HG03521 (cell line): ENCODE measurements around the gene DENND2C.
A peak's percentile ranks its signal among the peaks of the same experiment; 100 is the strongest.
"Not testable (repeated sequence)": the region's sequence is repeated elsewhere in the genome, so short reads cannot be mapped to it uniquely, and the experiment has no call there.

ENCODE experiments used
- ATAC-seq: cut with Tn5 transposase; IDR thresholded peaks from one replicate; pipeline ENCODE4 v1.9.1; 2021; ENCODE audit warnings: mild to moderate bottlenecking, moderate library complexity; ENCODE audit not compliant: unreplicated experiment

The DENND2C gene

GRCh38 chr1:114609826-114610225, 60.0 kb downstream of the DENND2C start:
- ATAC-seq: no peak

GRCh38 chr1:114609026-114609425, 60.8 kb downstream of the DENND2C start:
- no peak for ATAC-seq

GRCh38 chr1:114607223-114607622, 62.6 kb downstream of the DENND2C start:
- ATAC-seq: no peak

GRCh38 chr1:114597949-114598348, 71.9 kb downstream of the DENND2C start:
- ATAC-seq: no peak

GRCh38 chr1:114595602-114596001, 74.2 kb downstream of the DENND2C start:
- no peak for ATAC-seq

GRCh38 chr1:114594046-114594445, 75.8 kb downstream of the DENND2C start:
- no peak for ATAC-seq

GRCh38 chr1:114589122-114589521, 80.7 kb downstream of the DENND2C start:
- no peak for ATAC-seq

GRCh38 chr1:114588196-114588689, 81.6 kb downstream of the DENND2C start:
- ATAC-seq: no peak

- ATAC-seq: no peak
Measured at GRCh38 chr1:114587203-114587991, 82.5 kb downstream of the DENND2C start.

GRCh38 chr1:114586513-114587047, 83.3 kb downstream of the DENND2C start:
- ATAC-seq: no peak

GRCh38 chr1:114585231-114585630, 84.6 kb downstream of the DENND2C start:
- ATAC-seq: no peak

GRCh38 chr1:114581335-114582287, 88.2 kb downstream of the DENND2C start, which contains the start of gene BCAS2:
BCAS2 (minus strand) TSS chr1:114581615; CDS start chr1:114581591, 24 bp downstream.
- peak; percentile 100 for ATAC-seq

GRCh38 chr1:114574365-114574764, 95.5 kb downstream of the DENND2C start:
- no peak for ATAC-seq

GRCh38 chr1:114564141-114564540, 105.7 kb downstream of the DENND2C start:
- no peak for ATAC-seq

- ATAC-seq: not testable (repeated sequence)
Measured at GRCh38 chr1:114562978-114563510, 106.8 kb downstream of the DENND2C start.

- ATAC-seq: no peak
Measured at GRCh38 chr1:114561333-114561732, 108.5 kb downstream of the DENND2C start.

GRCh38 chr1:114559356-114559755, 110.5 kb downstream of the DENND2C start:
- no peak for ATAC-seq

GRCh38 chr1:114558544-114558943, 111.3 kb downstream of the DENND2C start:
- ATAC-seq: no peak

- ATAC-seq: no peak
Measured at GRCh38 chr1:114554577-114554976, 115.3 kb downstream of the DENND2C start.

- no peak for ATAC-seq
Measured at GRCh38 chr1:114552106-114552639, 117.7 kb downstream of the DENND2C start.

- ATAC-seq: no peak
Measured at GRCh38 chr1:114551400-114551799, 118.4 kb downstream of the DENND2C start.
